SK-N-MC (cell line): ENCODE results near the gene MROH7.

Experiments used
- DNase-seq: peaks from one replicate; pipeline ENCODE4 v3.0.0-alpha.2; 2011; ENCODE audit warnings: low read depth, low spot score
- H3K27ac ChIP-seq: fragments of 200-600 bp; sonication (generic); 2 replicates; pipeline ENCODE4 v1.5.1; 2016; ENCODE audit warnings: mixed run types
- H3K36me3 ChIP-seq: fragments of 200-600 bp; sonication (generic); 2 replicates; pipeline ENCODE4 v1.6.1; 2017; ENCODE audit warnings: antibody characterized with exemption, low read length, mixed read lengths; ENCODE audit not compliant: insufficient read depth
- H3K4me3 ChIP-seq: fragments of 200-600 bp; sonication (generic); 2 replicates; pipeline ENCODE4 v1.5.1; 2016
- H3K9ac ChIP-seq: fragments of 200-600 bp; sonication (generic); 2 replicates; pipeline ENCODE4 v1.8.0; 2017; ENCODE audit warnings: mixed run types, mixed read lengths; ENCODE audit not compliant: insufficient read length
- H3K9me3 ChIP-seq: fragments of 200-600 bp; sonication (generic); 2 replicates; pipeline ENCODE4 v1.6.1; 2017; ENCODE audit warnings: low read depth, mild to moderate bottlenecking, antibody characterized with exemption, low read length, moderate library complexity, mixed read lengths
- EZH2 ChIP-seq: fragments of 200-600 bp; sonication (generic); IDR thresholded peaks from one replicate; pipeline ENCODE4 v1.6.1; 2017; ENCODE audit warnings: antibody characterized with exemption
- FOXP2 ChIP-seq: optimal IDR thresholded peaks from 2 replicates; pipeline ENCODE3; 2011; ENCODE audit warnings: mild to moderate bottlenecking, moderate library complexity; ENCODE audit not compliant: insufficient read depth; ENCODE audit errors: extremely low read length, control extremely low read depth
- POLR2AphosphoS5 ChIP-seq: IDR thresholded peaks from 2 replicates; pipeline ENCODE4 v1.6.1; 2012; ENCODE audit warnings: mild to moderate bottlenecking, low read depth, low read length, borderline replicate concordance

The MROH7 gene

GRCh38 chr1:54750596-54750995 lies 109.0 kb downstream of the MROH7 start:
- no peak overlapping the region for H3K27ac ChIP-seq
- no peak for TF ChIP-seq POLR2AphosphoS5
- no peak for TF ChIP-seq FOXP2
- TF ChIP-seq EZH2 = no peak
- no peak overlapping the region for H3K4me3 ChIP-seq
- H3K9ac ChIP-seq = no peak overlapping the region
- no peaks in the 10 kb centered on the region for H3K9me3 ChIP-seq
- H3K36me3 ChIP-seq = no peaks in the 10 kb centered on the region
- DNase-seq = no peak

DNA sequence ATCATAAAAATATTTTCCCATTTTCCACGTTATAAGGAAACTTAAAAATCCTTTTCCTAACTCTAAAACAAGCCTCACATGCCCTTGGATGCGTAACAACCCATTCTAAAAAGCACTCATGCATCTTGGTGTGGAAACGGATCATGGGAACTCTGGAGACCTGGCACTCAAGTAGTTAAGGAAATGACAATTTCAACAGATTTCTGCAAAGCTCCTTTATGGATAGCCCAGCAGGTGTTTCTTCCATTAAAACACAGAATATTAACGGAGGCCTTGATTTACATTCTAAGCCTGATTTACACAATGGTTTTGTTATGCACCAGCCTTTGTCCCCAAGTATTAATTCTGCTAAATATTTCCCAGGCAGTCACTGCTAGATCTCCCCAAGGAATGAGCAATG lies 109.8 kb downstream of the MROH7 start:
- no peaks in the 10 kb centered on the region for H3K36me3 ChIP-seq
- H3K9me3 ChIP-seq = no peaks in the 10 kb centered on the region
- H3K27ac ChIP-seq = no peak overlapping the region
- H3K4me3 ChIP-seq = no peak overlapping the region
- no peak for DNase-seq
- no peak for TF ChIP-seq POLR2AphosphoS5
- H3K9ac ChIP-seq = no peak overlapping the region

DNA sequence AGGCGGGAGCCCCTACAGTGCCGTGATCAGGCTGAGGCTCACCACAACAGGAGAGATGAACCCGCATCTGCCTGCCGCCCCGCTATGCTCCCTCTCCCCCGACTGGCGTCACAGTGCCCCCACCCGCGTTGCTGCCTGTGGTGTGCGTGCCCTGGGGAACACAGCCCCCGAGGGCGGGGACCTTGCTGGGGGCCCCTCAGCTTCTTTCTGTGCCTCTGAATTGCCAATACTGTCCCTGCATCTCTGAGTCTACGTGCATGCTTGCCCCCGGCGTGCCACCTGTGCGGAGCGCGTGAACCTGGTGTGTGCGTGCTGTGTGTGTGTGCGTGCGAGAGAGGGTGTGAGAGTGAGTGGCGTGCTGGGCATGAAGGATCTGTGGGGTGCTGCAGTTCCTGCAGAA lies 112.5 kb downstream of the MROH7 start:
- Histone ChIP-seq H3K27ac (no peak overlapping the region), H3K36me3 (no peaks in the 10 kb centered on the region; the same call in 1 of the 2 replicates), H3K9me3 (no peaks in the 10 kb centered on the region), H3K9ac (no peak overlapping the region), H3K4me3 (no peak overlapping the region)
- DNase-seq = no peak
- TF ChIP-seq FOXP2 (no peak), EZH2 (no peak), POLR2AphosphoS5 (no peak)

DNA sequence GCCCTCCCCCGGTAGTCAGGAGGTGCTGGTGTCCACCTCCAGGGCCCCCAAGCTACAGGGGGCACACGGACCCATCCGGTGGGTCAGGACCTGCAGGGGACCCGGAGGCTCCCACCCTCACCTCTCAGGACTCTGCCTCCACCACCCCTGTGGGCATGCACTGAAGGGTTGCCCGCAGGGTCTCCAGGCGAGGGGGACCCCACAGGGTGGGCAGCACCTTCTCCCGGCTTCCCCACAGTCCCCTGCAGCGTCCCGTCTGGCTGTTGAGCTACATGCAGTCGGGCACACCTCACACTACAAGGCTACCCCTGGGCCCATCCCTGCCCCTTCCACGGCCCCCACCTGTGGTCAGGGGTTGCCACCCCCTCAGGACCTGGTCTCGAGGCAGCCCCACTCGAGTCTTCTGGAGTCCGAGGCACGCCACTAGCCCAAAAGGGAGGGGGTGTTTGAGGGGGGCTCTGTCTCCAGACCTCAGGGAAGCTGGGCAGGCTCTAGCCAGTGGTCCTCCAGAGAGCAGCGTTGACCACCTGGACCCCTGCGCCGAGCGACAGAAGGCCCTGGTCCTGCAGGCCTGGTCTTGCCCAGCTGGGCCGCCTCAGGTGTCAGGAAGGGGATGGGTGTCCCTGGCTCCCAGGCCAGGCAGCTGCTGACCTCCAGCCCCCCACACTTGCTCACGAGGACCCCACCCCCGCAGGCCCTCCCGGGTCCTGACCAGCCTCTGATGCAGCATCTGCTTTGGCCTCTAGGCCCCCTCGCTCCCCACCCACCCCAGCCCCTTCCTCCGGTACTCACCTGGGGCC lies 113.1 kb downstream of the MROH7 start:
- Histone ChIP-seq H3K36me3 (no peaks in the 10 kb centered on the region; the same call in 1 of the 2 replicates), H3K4me3 (no peak overlapping the region)

GRCh38 chr1:54757833-54758232 lies 116.2 kb downstream of the MROH7 start:
- no peaks in the 10 kb centered on the region; the same call in 1 of the 2 replicates for H3K36me3 ChIP-seq
- TF ChIP-seq EZH2 = no peak
- no peak for TF ChIP-seq FOXP2
- no peak for TF ChIP-seq POLR2AphosphoS5
- no peaks in the 10 kb centered on the region for H3K9me3 ChIP-seq
- no peak for DNase-seq
- no peak overlapping the region for H3K27ac ChIP-seq
- H3K9ac ChIP-seq = no peak overlapping the region
- no peak overlapping the region for H3K4me3 ChIP-seq

More for the DNA sequence above, 113.1 kb downstream of the MROH7 start:
- Histone ChIP-seq H3K9ac (no peak overlapping the region), H3K27ac (no peak overlapping the region), H3K9me3 (no peaks in the 10 kb centered on the region)
- no peak for DNase-seq
- no peak for TF ChIP-seq FOXP2
- TF ChIP-seq POLR2AphosphoS5 = no peak
- no peak for TF ChIP-seq EZH2

DNA sequence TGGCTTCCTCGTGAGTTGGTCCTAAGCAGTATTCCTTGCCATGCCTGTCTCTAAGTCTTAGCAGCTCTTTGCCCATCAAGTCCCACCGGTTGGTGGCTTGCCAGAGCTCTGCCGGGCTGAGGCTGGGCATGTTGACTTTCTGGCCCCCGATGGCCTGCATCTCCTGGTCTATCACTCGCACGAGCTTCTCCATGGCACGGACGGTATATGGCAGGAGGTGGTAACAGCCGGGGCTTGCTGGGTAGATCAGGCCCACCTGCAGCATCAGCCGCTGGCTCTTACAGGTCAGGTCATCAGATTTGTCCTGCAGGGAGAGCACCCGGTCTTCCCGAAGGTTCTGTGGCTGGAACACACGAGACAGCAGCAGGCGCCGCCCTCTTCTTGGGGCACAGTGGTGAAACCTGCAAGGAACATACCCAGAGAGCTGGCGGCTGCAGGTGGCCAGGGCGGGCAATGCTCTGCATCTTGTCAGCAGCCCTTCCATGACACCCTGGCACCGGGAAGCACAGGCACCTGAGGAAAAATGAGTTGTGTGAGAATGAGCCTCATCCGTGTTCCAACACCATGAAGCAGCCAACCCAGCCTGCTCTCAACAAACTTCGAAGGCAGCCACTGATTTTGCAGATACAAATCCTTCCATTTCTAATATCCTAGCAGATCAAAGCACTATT lies 117.2 kb downstream of the MROH7 start:
- no peaks in the 10 kb centered on the region; the same call in 1 of the 2 replicates for H3K36me3 ChIP-seq
- H3K4me3 ChIP-seq = no peak overlapping the region
- no peak for TF ChIP-seq POLR2AphosphoS5
- no peak for TF ChIP-seq FOXP2
- TF ChIP-seq EZH2 = no peak
- H3K9me3 ChIP-seq = no peaks in the 10 kb centered on the region
- no peak overlapping the region for H3K27ac ChIP-seq
- H3K9ac ChIP-seq = no peak overlapping the region
- no peak for DNase-seq
